Fibroblast of villous mesenchyme (primary cell): ENCODE results near the gene TMCO4. TPM values are rescaled to one million over a fixed set of nuclear protein-coding genes. Genes with fewer than 3 reads are reported as not detected.

ENCODE experiments used
- DNase-seq: peaks from one replicate; pipeline ENCODE4 v3.0.0-alpha.2; 2010; ENCODE audit warnings: low read depth
- H3K4me3 ChIP-seq: 2 replicates; pipeline ENCODE4 v1.5.1; 2011; ENCODE audit warnings: low read depth, mild to moderate bottlenecking, low read length
- total RNA-seq: library from RNA; depleted of rRNA; stranded (reverse); fragments of >200 nt; gene quantifications from 2 replicates; pipeline ENCODE4 v1.2.3, GENCODE V29; 2012
- TF ChIP-seq, protein P1 (sequence below): IDR thresholded peaks from 2 replicates; pipeline ENCODE4 v1.5.1; 2012; ENCODE audit warnings: low read depth, mild to moderate bottlenecking, low read length; ENCODE audit not compliant: insufficient read depth

Gene TMCO4
- total RNA-seq, 1 donor: 20.7 TPM

DNA sequence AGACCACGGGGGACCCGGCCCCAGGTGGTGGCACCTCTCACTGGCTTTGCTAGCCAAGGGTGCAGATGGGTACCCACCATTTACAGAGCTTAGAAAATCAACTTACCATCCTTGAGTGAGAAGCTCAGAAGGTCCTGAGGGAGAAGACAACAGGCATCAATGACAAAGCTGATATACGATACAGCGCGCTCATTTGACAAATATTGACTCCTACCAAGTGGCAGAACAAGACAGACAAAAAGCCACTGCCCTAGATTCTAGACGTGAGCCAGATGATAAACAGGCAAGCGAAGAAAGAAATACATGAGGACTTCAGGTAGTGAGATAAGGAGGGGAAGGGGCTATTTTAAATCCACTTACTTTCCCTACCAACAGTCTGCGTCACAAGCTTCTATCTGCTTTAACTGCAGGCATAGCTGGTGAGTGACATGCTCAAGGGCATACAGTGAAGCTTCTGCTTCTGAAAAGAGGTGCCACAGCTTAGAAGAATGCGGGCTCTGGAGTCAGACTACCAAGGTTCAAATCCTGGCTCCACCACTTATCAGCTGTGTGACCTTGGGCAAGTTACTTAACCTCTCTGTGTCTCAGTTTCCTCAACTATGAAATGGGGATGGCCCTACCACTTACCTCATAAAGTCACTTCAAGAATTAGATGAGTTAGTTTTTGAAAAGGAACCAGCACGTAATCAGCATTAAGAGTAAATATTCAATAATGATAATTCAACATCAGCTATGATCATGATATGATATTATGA is 29.1 kb downstream of the TMCO4 start:
- TF ChIP-seq, protein P1, sequence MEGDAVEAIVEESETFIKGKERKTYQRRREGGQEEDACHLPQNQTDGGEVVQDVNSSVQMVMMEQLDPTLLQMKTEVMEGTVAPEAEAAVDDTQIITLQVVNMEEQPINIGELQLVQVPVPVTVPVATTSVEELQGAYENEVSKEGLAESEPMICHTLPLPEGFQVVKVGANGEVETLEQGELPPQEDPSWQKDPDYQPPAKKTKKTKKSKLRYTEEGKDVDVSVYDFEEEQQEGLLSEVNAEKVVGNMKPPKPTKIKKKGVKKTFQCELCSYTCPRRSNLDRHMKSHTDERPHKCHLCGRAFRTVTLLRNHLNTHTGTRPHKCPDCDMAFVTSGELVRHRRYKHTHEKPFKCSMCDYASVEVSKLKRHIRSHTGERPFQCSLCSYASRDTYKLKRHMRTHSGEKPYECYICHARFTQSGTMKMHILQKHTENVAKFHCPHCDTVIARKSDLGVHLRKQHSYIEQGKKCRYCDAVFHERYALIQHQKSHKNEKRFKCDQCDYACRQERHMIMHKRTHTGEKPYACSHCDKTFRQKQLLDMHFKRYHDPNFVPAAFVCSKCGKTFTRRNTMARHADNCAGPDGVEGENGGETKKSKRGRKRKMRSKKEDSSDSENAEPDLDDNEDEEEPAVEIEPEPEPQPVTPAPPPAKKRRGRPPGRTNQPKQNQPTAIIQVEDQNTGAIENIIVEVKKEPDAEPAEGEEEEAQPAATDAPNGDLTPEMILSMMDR: no peak
- DNase-seq: no peak
- no peak overlapping the region for H3K4me3 ChIP-seq

DNA sequence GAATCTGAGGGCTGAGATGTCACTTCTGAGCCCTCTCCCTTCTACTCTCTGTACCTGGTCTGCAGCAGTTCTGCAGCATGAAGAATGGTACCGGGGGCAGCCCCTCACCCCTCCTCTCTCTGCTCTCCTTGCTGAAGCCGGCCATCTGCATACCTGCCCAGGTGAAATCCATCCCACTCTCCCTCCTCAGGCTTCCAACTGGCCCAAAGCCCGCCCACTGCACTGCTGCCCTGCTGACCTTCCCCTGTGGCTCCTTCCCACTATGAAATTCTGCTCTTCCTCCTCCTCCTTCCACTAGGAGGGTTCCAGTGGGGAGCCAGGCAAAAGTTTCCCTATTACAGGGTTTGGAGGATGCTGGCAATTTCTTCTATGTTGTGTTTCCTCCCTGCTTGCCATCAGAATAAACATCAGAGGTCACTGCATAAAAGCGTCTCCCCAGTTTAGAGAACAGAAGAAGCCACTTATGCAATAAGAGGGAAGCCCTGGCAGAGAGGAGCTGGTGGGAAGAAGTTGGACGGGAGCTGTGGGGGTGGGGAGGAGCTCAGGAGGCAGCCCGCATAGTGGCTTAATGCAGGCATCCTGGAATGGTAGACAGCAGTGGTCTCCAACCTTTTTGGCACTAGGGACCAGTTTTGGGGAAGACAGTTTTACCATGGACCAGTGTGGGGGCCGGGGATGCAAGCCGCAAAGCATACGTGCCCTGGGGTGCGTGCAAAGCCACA is 30.3 kb downstream of the TMCO4 start:
- TF ChIP-seq, protein P1: no peak
- DNase-seq: no peak
- H3K4me3 ChIP-seq: no peak overlapping the region

DNA sequence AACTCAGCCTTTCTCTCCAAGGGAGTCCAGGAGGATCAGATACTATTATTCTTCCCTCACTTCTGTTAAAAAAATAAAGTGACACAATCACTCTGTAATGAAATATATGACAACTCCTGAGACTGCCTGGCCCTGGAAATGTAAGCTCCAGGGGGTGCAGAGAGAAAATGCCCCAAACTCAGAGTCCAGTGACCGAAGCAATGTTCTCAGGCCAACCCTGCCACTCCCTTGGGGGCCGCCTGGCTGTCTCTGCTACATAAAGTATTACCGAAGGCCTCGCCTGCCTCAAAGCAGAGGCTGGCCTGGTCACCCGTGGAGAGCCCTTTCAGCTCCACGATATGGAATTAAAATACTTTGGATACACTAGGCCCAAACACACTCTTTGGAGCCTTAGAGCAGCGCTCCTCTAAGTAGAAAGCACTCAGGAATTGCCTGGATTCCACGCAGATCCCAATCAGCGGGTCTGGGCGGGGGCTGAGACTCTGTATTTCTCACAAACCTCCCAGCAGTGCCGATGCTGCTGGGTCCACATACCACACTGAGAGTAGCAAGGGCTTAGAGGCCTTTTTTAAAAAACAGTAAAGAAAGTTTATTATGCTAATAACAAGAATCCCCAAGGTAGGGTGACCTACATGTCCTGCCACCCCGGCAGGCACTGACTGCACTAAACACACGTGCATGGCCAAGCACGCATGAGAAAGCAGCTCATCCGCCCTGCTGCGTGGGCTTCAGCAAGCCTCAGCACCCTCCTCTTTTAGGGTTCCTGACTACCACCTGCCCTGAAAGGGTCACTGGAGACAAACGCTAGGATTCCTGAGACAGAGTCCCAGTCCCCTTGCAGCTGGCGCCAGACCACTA is 31.1 kb downstream of the TMCO4 start:
- H3K4me3 ChIP-seq: no peak overlapping the region
- TF ChIP-seq, protein P1: no peak
- no peak for DNase-seq

DNA sequence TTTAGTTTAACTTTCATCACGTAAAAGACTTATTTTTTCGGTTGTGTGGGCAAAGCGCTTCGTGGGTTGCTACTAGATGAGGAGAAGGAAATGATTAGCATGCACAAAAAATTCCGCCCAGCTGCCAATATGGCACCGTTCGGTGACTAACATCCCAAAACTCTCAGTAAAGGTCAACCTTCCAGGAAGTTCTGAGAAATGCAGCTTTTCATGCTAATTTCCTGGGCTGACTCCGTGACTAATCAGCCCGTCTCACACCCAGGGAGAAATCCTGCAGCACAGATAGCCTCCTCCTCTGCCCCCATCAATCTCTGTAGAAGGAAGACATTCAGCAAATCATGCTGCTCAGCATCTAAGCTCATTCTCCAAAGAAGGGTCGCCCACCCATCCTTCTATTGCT is 34.1 kb downstream of the TMCO4 start:
- H3K4me3 ChIP-seq: no peak overlapping the region
- TF ChIP-seq, protein P1: no peak
- peak; percentile 74 for DNase-seq

DNA sequence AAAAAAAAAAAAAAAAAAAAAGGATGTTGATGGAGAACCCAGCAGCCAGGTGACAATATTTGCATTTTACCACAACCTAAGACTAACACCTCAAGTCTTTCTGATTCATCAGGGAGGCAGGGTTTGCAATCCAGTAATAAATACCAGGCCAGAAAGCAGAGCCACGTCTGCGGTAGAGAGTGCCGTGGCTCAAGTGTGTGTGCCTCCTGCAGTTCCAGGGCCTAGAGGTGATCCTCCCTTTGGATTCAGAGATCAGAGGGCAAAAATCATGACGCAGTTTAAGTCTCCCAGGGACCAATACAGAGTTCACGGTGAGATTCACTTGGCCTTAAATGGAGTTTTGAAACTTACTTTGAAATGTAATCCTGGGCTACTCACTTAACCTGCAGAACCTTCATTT is 34.9 kb downstream of the TMCO4 start:
- no peak overlapping the region for H3K4me3 ChIP-seq
- peak; percentile 28 for DNase-seq
- TF ChIP-seq, protein P1: no peak

DNA sequence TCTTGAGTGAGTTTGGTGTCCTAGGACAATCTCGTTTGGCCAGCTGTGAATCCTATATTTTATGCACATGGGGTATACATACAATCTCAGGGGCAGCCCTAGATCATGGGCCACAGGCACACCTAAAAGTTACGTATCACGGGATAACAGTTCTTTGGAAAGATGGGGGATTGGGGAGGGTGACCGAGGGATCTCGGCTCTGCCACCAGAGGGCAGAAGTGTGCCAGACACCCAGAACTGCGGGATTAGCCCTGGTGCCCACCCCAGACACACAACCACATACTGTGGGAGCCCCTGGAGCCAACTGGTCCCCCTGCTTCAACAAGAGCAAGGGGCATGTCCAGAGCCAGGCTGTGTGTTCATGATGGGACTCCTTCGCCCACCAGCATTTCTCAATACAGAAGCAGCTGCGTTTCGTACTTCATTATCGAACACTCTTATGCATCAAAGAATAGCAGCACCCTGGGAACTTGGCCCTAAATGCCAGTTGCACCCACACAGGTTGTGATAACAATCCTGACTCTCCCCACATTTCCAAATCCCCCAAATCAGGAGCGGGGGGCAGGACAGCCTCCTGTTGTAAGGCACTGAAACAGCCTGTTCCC is 37.4 kb downstream of the TMCO4 start:
- no peak overlapping the region for H3K4me3 ChIP-seq
- TF ChIP-seq, protein P1: peak; percentile 80
- peak; percentile 29 for DNase-seq
